ENCODE results near the gene FAM83G. TPM values are rescaled to one million over a fixed set of nuclear protein-coding genes. Genes with fewer than 3 reads are reported as not detected.
A peak's percentile ranks its signal among the peaks of the same experiment; 100 is the strongest.

The FAM83G gene
- total and polyA plus RNA-seq, 2 experiments from 2014 or later, result 14.7 to 25.4 TPM

- Histone ChIP-seq H3K4me1 (ENCODE audit: insufficient read depth) (peaks cover 17% of the 10 kb centered on the region), H3K79me2 (no peaks in the 10 kb centered on the region), H3K36me3 (replicated peaks; ENCODE audit: insufficient read depth, low read depth) (no peaks in the 10 kb centered on the region), H2AFZ (no peak overlapping the region), H3K9me2 (replicated peaks; ENCODE audit: insufficient read depth) (no peaks in the 10 kb centered on the region), H3K9me3 (ENCODE audit: low read depth) (no peaks in the 10 kb centered on the region), H4K20me1 (ENCODE audit: insufficient read depth, poor library complexity, severe bottlenecking) (no peaks in the 10 kb centered on the region), H3K4me2 (no peak overlapping the region), H3K27me3 (no peaks in the 10 kb centered on the region), H3K4me3 (no peak overlapping the region), H3K27ac (peak overlapping the region; percentile 64)
- WGBS (ENCODE audit: low lambda C conversion rate, missing lambda C conversion rate), result 83% methylated on average over 4 of the region's 4 CpGs
- TF ChIP-seq EZH2 (IDR thresholded peaks at IDR 0.05; ENCODE audit: borderline replicate concordance), result no peak
- TF ChIP-seq, protein P1, sequence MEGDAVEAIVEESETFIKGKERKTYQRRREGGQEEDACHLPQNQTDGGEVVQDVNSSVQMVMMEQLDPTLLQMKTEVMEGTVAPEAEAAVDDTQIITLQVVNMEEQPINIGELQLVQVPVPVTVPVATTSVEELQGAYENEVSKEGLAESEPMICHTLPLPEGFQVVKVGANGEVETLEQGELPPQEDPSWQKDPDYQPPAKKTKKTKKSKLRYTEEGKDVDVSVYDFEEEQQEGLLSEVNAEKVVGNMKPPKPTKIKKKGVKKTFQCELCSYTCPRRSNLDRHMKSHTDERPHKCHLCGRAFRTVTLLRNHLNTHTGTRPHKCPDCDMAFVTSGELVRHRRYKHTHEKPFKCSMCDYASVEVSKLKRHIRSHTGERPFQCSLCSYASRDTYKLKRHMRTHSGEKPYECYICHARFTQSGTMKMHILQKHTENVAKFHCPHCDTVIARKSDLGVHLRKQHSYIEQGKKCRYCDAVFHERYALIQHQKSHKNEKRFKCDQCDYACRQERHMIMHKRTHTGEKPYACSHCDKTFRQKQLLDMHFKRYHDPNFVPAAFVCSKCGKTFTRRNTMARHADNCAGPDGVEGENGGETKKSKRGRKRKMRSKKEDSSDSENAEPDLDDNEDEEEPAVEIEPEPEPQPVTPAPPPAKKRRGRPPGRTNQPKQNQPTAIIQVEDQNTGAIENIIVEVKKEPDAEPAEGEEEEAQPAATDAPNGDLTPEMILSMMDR (IDR thresholded peaks at IDR 0.05; ENCODE audit: poor library complexity), result no peak
- TF ChIP-seq EZH2phosphoT487 (IDR thresholded peaks at IDR 0.05; ENCODE audit: low read depth, severe bottlenecking, unreplicated experiment), result no peak
- DNase-seq (ENCODE audit: low spot score), result no peak
These were observed 54.2 kb downstream of the FAM83G start for GRCh38 chr17:18950346-18950745.

GRCh38 chr17:18949566-18949965 lies 55.0 kb downstream of the FAM83G start:
- H3K4me2 ChIP-seq, result no peak overlapping the region
- no peak overlapping the region for H3K4me3 ChIP-seq
- H3K27ac ChIP-seq, result no peak overlapping the region
- H3K36me3 ChIP-seq (replicated peaks; ENCODE audit: insufficient read depth, low read depth), result no peaks in the 10 kb centered on the region
- TF ChIP-seq EZH2 (IDR thresholded peaks at IDR 0.05; ENCODE audit: borderline replicate concordance) (no peak), EZH2phosphoT487 (IDR thresholded peaks at IDR 0.05; ENCODE audit: low read depth, severe bottlenecking, unreplicated experiment) (no peak)
- TF ChIP-seq, protein P1 (IDR thresholded peaks at IDR 0.05; ENCODE audit: poor library complexity), result no peak
- H2AFZ ChIP-seq, result no peak overlapping the region
- H3K79me2 ChIP-seq, result no peaks in the 10 kb centered on the region
- no peaks in the 10 kb centered on the region for H3K9me3 ChIP-seq (ENCODE audit: low read depth)
- H3K9me2 ChIP-seq (replicated peaks; ENCODE audit: insufficient read depth), result no peaks in the 10 kb centered on the region
- DNase-seq (ENCODE audit: low spot score), result no peak
- H3K27me3 ChIP-seq, result no peaks in the 10 kb centered on the region
- peaks cover 17% of the 10 kb centered on the region for H3K4me1 ChIP-seq (ENCODE audit: insufficient read depth)
- no peaks in the 10 kb centered on the region for H4K20me1 ChIP-seq (ENCODE audit: insufficient read depth, poor library complexity, severe bottlenecking)
- 86% methylated on average over 6 of the region's 6 CpGs for WGBS (ENCODE audit: low lambda C conversion rate, missing lambda C conversion rate)

DNA sequence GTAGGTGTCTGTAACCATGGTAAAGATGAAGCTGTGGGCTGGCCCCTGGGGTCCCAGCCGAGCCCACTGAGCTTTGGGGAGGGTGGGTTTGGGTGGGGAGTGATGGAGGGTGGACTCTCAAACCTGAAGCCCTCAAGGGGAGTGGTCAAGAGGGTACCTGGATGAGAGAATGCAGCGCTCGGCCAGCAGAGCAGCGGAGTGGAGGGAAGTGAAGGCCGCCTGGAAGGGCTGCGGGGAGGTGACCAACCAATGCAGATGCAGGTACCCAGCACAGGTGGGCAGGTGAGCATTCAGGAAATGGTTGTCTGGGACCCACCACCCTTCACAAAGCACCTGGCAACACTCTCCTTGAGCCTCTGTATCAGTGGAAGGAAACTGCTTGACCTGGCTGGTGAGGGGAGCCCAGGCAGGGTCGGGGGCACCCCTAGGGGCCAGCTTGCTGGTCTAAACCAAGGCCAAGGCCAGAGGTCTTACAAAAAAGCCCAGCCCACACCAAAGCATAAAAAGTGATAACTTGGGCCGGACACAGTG lies 56.0 kb downstream of the FAM83G start:
- DNase-seq (ENCODE audit: low spot score), result no peak
- WGBS (ENCODE audit: low lambda C conversion rate, missing lambda C conversion rate), result 94% methylated on average over 5 of the region's 8 CpGs
- Histone ChIP-seq H3K4me1 (ENCODE audit: insufficient read depth) (peaks cover 17% of the 10 kb centered on the region), H2AFZ (no peak overlapping the region), H4K20me1 (ENCODE audit: insufficient read depth, poor library complexity, severe bottlenecking) (no peaks in the 10 kb centered on the region), H3K9me2 (replicated peaks; ENCODE audit: insufficient read depth) (no peaks in the 10 kb centered on the region), H3K4me2 (no peak overlapping the region), H3K36me3 (replicated peaks; ENCODE audit: insufficient read depth, low read depth) (no peaks in the 10 kb centered on the region), H3K79me2 (no peaks in the 10 kb centered on the region), H3K27ac (no peak overlapping the region), H3K27me3 (no peaks in the 10 kb centered on the region), H3K4me3 (no peak overlapping the region), H3K9me3 (ENCODE audit: low read depth) (no peaks in the 10 kb centered on the region)
- TF ChIP-seq, protein P1 (IDR thresholded peaks at IDR 0.05; ENCODE audit: poor library complexity), result no peak
- no peak for TF ChIP-seq EZH2phosphoT487 (IDR thresholded peaks at IDR 0.05; ENCODE audit: low read depth, severe bottlenecking, unreplicated experiment)

DNA sequence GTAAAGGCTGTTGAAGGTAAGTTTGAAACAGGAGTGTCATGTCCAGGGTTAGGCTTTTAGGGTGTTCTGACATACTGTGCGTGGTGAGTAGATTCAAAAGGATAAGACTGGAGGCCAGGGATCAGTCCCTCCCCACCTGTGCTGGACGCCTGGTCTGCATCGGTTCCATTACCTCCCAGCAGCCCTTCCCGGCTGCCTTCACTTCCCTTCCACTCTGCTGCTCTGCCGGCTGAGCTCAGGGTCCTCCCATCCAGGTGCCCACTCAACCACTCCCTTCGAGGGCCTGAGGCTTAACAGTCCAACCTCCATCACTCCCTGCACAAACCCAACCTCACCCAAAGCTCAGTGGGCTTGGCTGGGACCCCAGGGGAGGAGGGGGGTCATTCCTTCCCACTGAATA lies 56.7 kb downstream of the FAM83G start:
- H3K4me1 ChIP-seq (ENCODE audit: insufficient read depth), result peaks cover 17% of the 10 kb centered on the region
- WGBS (ENCODE audit: low lambda C conversion rate, missing lambda C conversion rate), result 84% methylated on average over 6 of the region's 6 CpGs
- no peak overlapping the region for H3K4me2 ChIP-seq
- no peak overlapping the region for H3K4me3 ChIP-seq
- no peaks in the 10 kb centered on the region for H4K20me1 ChIP-seq (ENCODE audit: insufficient read depth, poor library complexity, severe bottlenecking)
- no peak overlapping the region for H3K27ac ChIP-seq
- TF ChIP-seq, protein P1 (IDR thresholded peaks at IDR 0.05; ENCODE audit: poor library complexity), result no peak
- TF ChIP-seq EZH2phosphoT487 (IDR thresholded peaks at IDR 0.05; ENCODE audit: low read depth, severe bottlenecking, unreplicated experiment) (no peak), EZH2 (IDR thresholded peaks at IDR 0.05; ENCODE audit: borderline replicate concordance) (no peak)
- no peaks in the 10 kb centered on the region for H3K9me3 ChIP-seq (ENCODE audit: low read depth)
- no peaks in the 10 kb centered on the region for H3K9me2 ChIP-seq (replicated peaks; ENCODE audit: insufficient read depth)
- no peak overlapping the region for H2AFZ ChIP-seq
- no peaks in the 10 kb centered on the region for H3K27me3 ChIP-seq
- H3K79me2 ChIP-seq, result no peaks in the 10 kb centered on the region
- no peaks in the 10 kb centered on the region for H3K36me3 ChIP-seq (replicated peaks; ENCODE audit: insufficient read depth, low read depth)
- DNase-seq (ENCODE audit: low spot score), result no peak

Data from hepatocyte (in vitro differentiated cells).